Natural killer cell treated with Interleukin-12 subunit alpha and Interleukin-12 subunit beta and Interleukin-15 and Interleukin-18, amount 100 ng/mL, for 72 hours (primary cell): ENCODE results near the gene CNR2. TPM values are rescaled to one million over a fixed set of nuclear protein-coding genes. Genes with fewer than 3 reads are reported as not detected.

Experiments
- ATAC-seq, 2 donors: fragments of 150-1000 bp; cut with Tn5 transposase in 1 of 2; sonication (Bioruptor Pico), chemical (Tn5 transposase) in 1 of 2; 2 replicates each; pipeline ENCODE4 v1.10.0; 2021
- DNase-seq: peaks from one replicate; pipeline ENCODE4 v3.0.0; 2022; ENCODE audit warnings: low spot score
- H3K27ac Mint-ChIP-seq, 2 donors: 1 replicate in 1 of 2; 2 replicates in 1 of 2; pipeline ENCODE4 v1.8.0; 2022; ENCODE audit warnings: mixed read lengths in 2 of 2, mild to moderate bottlenecking in 1 of 2, moderate library complexity in 1 of 2
- H3K27me3 Mint-ChIP-seq, 2 donors: 1 replicate in 1 of 2; 2 replicates in 1 of 2; pipeline ENCODE4 v1.8.0; 2022; ENCODE audit warnings: mixed read lengths in 2 of 2
- H3K36me3 Mint-ChIP-seq: one replicate; pipeline ENCODE4 v1.8.0; 2022; ENCODE audit warnings: mixed read lengths
- H3K4me1 Mint-ChIP-seq, 2 donors: 1 replicate in 1 of 2; 2 replicates in 1 of 2; pipeline ENCODE4 v1.8.0; 2022; ENCODE audit warnings: low read depth in 2 of 2, mixed read lengths in 2 of 2, mild to moderate bottlenecking in 1 of 2
- H3K4me3 Mint-ChIP-seq: one replicate; pipeline ENCODE4 v1.8.0; 2022; ENCODE audit warnings: mixed read lengths
- H3K9me3 Mint-ChIP-seq: 2 replicates; pipeline ENCODE4 v1.8.0; 2022; ENCODE audit warnings: mixed read lengths
- total RNA-seq, 2 donors: library from RNA; stranded (reverse); gene quantifications; one replicate each; pipeline ENCODE4 v1.2.3, GENCODE V29; 2022

Gene CNR2
- total RNA-seq, 2 donors from 2014 or later = 2.1 to 3.8 TPM

- DNase-seq (no peak), ATAC-seq (no peak)
- Mint-ChIP-seq H3K27ac (no peak overlapping the region), H3K4me3 (no peak overlapping the region), H3K4me1 (no peaks in the 10 kb centered on the region), H3K27me3 (peaks cover 0 to 8% of the 10 kb centered on the region in 2 donors), H3K36me3 (no peaks in the 10 kb centered on the region), H3K9me3 (no peaks in the 10 kb centered on the region)
Observed at GRCh38 chr1:23928789-23929188, 15.6 kb upstream of the CNR2 start.

GRCh38 chr1:23927097-23927496 is 13.9 kb upstream of the CNR2 start:
- DNase-seq (no peak), ATAC-seq (no peak)
- Mint-ChIP-seq H3K9me3 (no peaks in the 10 kb centered on the region), H3K27ac (no peak overlapping the region), H3K4me3 (no peak overlapping the region), H3K4me1 (no peaks in the 10 kb centered on the region), H3K27me3 (peaks cover 0 to 8% of the 10 kb centered on the region in 2 donors), H3K36me3 (no peaks in the 10 kb centered on the region)

GRCh38 chr1:23925279-23925678 is 12.1 kb upstream of the CNR2 start:
- no peak for DNase-seq
- peaks cover 0 to 8% of the 10 kb centered on the region in 2 donors for H3K27me3 Mint-ChIP-seq
- no peaks in the 10 kb centered on the region for H3K4me1 Mint-ChIP-seq
- H3K9me3 Mint-ChIP-seq = no peaks in the 10 kb centered on the region
- H3K4me3 Mint-ChIP-seq = no peak overlapping the region
- ATAC-seq = no peak
- H3K36me3 Mint-ChIP-seq = no peaks in the 10 kb centered on the region
- no peak overlapping the region for H3K27ac Mint-ChIP-seq

DNA sequence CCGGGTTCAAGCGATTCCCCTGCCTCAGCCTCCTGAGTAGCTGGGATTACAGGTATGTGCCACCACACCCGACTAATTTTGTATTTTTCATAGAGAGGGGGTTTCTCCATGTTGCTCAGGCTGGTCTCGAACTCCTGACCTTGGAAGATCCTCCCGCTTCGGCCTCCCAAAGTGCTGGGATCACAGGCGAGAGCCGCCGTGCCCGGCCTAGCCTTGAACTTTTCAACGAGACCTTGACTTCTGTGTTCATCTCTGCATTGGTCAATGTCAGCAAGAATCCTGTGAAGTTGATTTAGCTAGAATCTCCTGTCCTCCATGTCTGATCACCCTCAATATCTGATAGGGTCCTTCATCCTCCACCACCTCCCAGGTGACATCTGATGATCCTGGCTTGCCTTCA is 11.4 kb upstream of the CNR2 start:
- peaks cover 0 to 8% of the 10 kb centered on the region in 2 donors for H3K27me3 Mint-ChIP-seq
- H3K27ac Mint-ChIP-seq = no peak overlapping the region
- H3K4me1 Mint-ChIP-seq = no peaks in the 10 kb centered on the region
- no peak overlapping the region for H3K4me3 Mint-ChIP-seq
- DNase-seq (no peak), ATAC-seq (no peak)
- H3K9me3 Mint-ChIP-seq = no peaks in the 10 kb centered on the region
- H3K36me3 Mint-ChIP-seq = no peaks in the 10 kb centered on the region

GRCh38 chr1:23923592-23924499 is 10.7 kb upstream of the CNR2 start:
- Mint-ChIP-seq H3K27me3 (peaks cover 0 to 5% of the 10 kb centered on the region in 2 donors), H3K36me3 (no peaks in the 10 kb centered on the region), H3K4me3 (no peak overlapping the region), H3K27ac (no peak overlapping the region), H3K4me1 (no peaks in the 10 kb centered on the region), H3K9me3 (no peaks in the 10 kb centered on the region)
- DNase-seq = no peak
- no peak for ATAC-seq

DNA sequence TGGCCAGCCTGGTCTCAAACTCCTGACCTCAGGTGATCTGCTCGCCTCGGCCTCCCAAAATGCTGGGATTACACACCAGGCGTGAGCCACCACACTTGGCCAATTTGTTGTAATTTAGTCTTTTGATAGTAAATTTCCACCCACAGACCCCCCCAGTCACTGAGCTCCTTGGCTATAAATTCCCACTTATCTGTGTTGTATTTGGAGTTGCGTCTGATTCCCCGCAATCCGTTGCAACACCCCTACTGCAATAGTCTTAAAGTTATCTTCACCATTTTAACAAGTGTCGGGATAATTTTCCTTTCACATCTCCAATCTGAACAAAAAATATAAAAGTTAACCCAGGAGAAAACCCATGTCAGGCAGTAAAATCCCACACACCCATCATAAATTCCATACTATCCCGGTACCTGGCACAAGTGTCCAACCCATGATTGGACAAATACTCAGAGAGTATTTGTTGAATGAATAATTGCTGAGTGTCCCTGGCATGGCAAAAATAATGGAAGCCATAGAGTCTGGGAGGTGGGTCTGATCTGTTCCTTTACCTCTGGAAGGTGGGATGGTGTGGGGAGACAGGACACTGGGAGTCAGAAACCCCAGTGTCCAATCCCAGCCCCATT is 9.3 kb upstream of the CNR2 start:
- H3K4me3 Mint-ChIP-seq = no peak overlapping the region
- no peaks in the 10 kb centered on the region for H3K9me3 Mint-ChIP-seq
- H3K27me3 Mint-ChIP-seq = peaks cover 0 to 2% of the 10 kb centered on the region in 2 donors
- no peaks in the 10 kb centered on the region for H3K36me3 Mint-ChIP-seq
- no peak for DNase-seq
- ATAC-seq = no peak
- no peak overlapping the region for H3K27ac Mint-ChIP-seq
- no peaks in the 10 kb centered on the region for H3K4me1 Mint-ChIP-seq

DNA sequence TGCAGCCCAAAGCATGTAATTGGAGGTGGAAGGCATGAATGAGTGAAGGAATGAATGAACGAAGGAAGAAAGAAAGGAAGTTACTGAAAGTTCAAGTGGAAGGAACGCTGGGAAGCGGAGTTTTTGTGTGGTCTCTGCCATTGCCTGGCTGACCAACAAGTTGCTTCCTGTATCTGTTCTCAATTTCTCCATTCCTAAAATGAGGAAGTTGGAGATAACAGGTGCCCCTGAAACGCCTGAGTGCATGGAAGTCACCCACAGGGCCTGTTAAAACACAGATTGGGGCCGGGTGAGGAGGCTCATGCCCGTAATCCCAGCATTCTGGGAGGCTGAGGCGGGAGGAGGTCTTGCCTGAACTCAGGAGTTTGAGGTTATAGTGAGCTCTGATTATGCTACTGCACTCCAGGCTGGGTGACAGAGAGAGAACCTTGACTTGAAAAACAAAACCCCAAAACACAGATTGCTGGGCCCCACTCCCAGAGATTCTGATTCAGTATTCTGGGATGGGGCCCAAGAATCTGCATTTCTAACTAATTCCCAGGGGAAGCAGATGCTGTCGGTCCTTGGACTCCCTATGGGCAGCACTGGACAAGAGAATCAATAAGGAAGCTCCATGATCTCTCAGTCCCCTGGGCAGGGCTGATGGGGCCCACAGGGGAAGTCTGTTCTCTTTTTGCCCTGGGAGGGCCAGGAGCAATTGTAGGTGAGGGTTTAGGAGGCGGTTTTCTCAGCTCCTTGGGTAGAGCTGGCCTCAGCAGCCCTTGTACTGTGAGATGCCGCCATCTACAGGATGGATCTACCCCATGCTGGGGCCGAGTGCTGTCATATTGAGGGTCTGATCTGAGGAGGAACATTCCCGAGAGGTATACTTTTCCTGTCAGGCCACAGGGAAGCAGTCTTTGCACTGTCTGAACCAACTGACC is 3.3 kb upstream of the CNR2 start:
- no peaks in the 10 kb centered on the region for H3K36me3 Mint-ChIP-seq
- H3K4me3 Mint-ChIP-seq = no peak overlapping the region
- ATAC-seq (peak; percentile 90 to 94), DNase-seq (peak; percentile 76)
- no peaks in the 10 kb centered on the region for H3K9me3 Mint-ChIP-seq
- H3K4me1 Mint-ChIP-seq = peaks cover 28 to 34% of the 10 kb centered on the region in 2 donors
- H3K27me3 Mint-ChIP-seq = no peaks in the 10 kb centered on the region
- H3K27ac Mint-ChIP-seq = peak overlapping the region in 1 of 2 donors; percentile 31

- no peaks in the 10 kb centered on the region for H3K9me3 Mint-ChIP-seq
- H3K27ac Mint-ChIP-seq = no peak overlapping the region
- no peak for ATAC-seq
- DNase-seq = no peak
- H3K4me1 Mint-ChIP-seq = peaks cover 38 to 43% of the 10 kb centered on the region in 2 donors
- H3K27me3 Mint-ChIP-seq = peaks cover 0 to 2% of the 10 kb centered on the region in 2 donors
- no peaks in the 10 kb centered on the region for H3K36me3 Mint-ChIP-seq
- no peak overlapping the region for H3K4me3 Mint-ChIP-seq
Observed at GRCh38 chr1:23915466-23915865, 2.3 kb upstream of the CNR2 start.

DNA sequence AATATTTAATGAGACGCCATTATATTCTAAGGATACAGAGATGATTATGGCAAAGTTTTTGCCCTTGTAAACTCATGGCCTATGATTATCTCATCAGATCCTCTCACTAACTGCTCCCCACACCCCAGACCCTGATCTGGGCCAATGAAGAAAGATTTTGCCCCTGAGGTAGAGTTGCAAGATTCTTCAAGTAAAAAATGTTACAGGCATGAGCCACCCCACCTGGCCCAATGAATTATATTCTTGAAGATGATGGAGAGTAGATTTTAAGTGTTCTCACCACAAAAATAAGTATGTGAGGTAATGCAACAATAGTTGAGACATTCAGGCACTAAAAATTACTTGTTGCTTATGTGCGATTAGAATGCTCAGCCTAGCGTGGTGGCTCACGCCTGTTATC is 1.8 kb upstream of the CNR2 start:
- no peak overlapping the region for H3K4me3 Mint-ChIP-seq
- no peaks in the 10 kb centered on the region for H3K9me3 Mint-ChIP-seq
- no peak for ATAC-seq
- H3K36me3 Mint-ChIP-seq = no peaks in the 10 kb centered on the region
- H3K27me3 Mint-ChIP-seq = peaks cover 0 to 2% of the 10 kb centered on the region in 2 donors
- DNase-seq = no peak
- H3K27ac Mint-ChIP-seq = no peak overlapping the region
- peaks cover 44 to 48% of the 10 kb centered on the region in 2 donors for H3K4me1 Mint-ChIP-seq

DNA sequence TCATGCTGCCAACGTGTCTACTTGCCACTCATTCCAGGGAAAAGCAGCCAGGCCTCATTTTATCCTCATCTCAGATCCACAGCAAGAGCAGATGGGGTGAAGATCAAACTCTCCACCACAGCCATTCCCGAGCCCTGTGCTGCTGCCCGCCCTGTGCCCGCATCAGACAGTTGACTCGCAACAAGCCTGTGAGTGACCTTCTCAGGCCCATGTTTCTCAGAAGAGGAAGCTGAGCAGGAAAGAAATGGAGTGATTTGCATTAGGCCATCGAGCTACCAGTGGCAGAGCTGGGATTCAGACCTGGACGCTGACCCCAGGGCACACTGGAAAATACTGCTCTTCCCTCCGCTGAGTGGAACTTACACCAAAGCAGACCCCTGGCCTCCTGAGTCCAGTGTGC is 1.2 kb downstream of the CNR2 start:
- no peaks in the 10 kb centered on the region for H3K9me3 Mint-ChIP-seq
- DNase-seq (no peak), ATAC-seq (no peak)
- H3K4me3 Mint-ChIP-seq = peak overlapping the region; percentile 78
- peaks cover 0 to 2% of the 10 kb centered on the region in 2 donors for H3K27me3 Mint-ChIP-seq
- peak overlapping the region; percentile 67 to 78 for H3K27ac Mint-ChIP-seq
- H3K4me1 Mint-ChIP-seq = peaks cover 57 to 62% of the 10 kb centered on the region in 2 donors
- no peaks in the 10 kb centered on the region for H3K36me3 Mint-ChIP-seq

- H3K27me3 Mint-ChIP-seq = peaks cover 0 to 7% of the 10 kb centered on the region in 2 donors
- peak overlapping the region; percentile 78 for H3K4me3 Mint-ChIP-seq
- no peak for DNase-seq
- no peaks in the 10 kb centered on the region for H3K36me3 Mint-ChIP-seq
- ATAC-seq = no peak
- peak overlapping the region; percentile 67 to 78 for H3K27ac Mint-ChIP-seq
- peaks cover 52 to 62% of the 10 kb centered on the region in 2 donors for H3K4me1 Mint-ChIP-seq
- H3K9me3 Mint-ChIP-seq = no peaks in the 10 kb centered on the region
Observed at GRCh38 chr1:23910553-23911246, 2.5 kb downstream of the CNR2 start.

DNA sequence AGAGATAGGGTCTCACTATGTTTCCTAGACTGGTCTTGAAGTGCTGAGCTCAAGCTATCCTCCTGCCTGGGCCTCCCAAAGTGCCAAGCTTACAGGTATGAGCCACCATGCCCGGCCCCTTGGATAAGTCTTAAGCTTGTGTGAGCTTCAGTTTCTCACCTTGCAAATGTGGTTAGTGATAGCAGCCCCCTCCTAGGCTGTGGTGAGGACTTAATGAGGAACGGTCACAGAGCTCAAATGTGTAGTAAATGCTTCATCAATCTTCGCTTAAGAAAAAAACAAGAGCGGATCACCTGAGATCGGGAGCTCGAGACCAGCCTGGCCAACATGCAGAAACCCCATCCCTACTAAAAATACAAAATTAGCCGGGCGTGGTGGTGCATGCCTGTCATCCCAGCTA is 3.0 kb downstream of the CNR2 start:
- H3K4me1 Mint-ChIP-seq = peaks cover 58 to 67% of the 10 kb centered on the region in 2 donors
- peaks cover 0 to 7% of the 10 kb centered on the region in 2 donors for H3K27me3 Mint-ChIP-seq
- H3K4me3 Mint-ChIP-seq = peak overlapping the region; percentile 78
- peak overlapping the region; percentile 67 to 78 for H3K27ac Mint-ChIP-seq
- ATAC-seq = peak in 1 of 2 donors; percentile 44
- no peaks in the 10 kb centered on the region for H3K9me3 Mint-ChIP-seq
- DNase-seq = no peak
- no peaks in the 10 kb centered on the region for H3K36me3 Mint-ChIP-seq

GRCh38 chr1:23909412-23909811 is 3.8 kb downstream of the CNR2 start:
- Mint-ChIP-seq H3K36me3 (no peaks in the 10 kb centered on the region), H3K27me3 (peaks cover 4 to 7% of the 10 kb centered on the region in 2 donors), H3K27ac (peak overlapping the region; percentile 67 to 69), H3K4me3 (peak overlapping the region; percentile 78), H3K4me1 (peaks cover 65 to 71% of the 10 kb centered on the region in 2 donors), H3K9me3 (no peaks in the 10 kb centered on the region)
- ATAC-seq = no peak
- no peak for DNase-seq
